Stomach (tissue), 4 donors: ENCODE measurements around the gene VIPR2.
"Not testable (repeated sequence)": the region's sequence is repeated elsewhere in the genome, so short reads cannot be mapped to it uniquely, and the experiment has no call there.

Experiments used
- CTCF ChIP-seq, 7 experiments: fragments of 450-650 bp in 4 of 7; fragments of 200-600 bp in 3 of 7; sonication (generic) in 3 of 7; IDR thresholded peaks; one replicate each; pipeline ENCODE4 v1.5.1; 2016 to 2019; ENCODE audit warnings: antibody characterized with exemption in 7 of 7, control low read depth in 2 of 7, mild to moderate bottlenecking in 1 of 7
- POLR2A ChIP-seq, 4 donors: fragments of 450-650 bp; IDR thresholded peaks; one replicate each; pipeline ENCODE4 v1.6.1; 2016; ENCODE audit warnings: antibody characterized with exemption in 4 of 4, control low read depth in 2 of 4, mild to moderate bottlenecking in 1 of 4, moderate library complexity in 1 of 4

- not testable (repeated sequence) for TF ChIP-seq POLR2A, CTCF (IDR thresholded peaks at IDR 0.05)
Measured at GRCh38 chr7:159132670-159133443, 11.8 kb downstream of the VIPR2 start.
